ENCODE measurements around the gene ECSIT. TPM values are rescaled to one million over a fixed set of nuclear protein-coding genes. Genes with fewer than 3 reads are reported as not detected.
"Not testable (repeated sequence)": the region's sequence is repeated elsewhere in the genome, so short reads cannot be mapped to it uniquely, and the experiment has no call there.

The ECSIT gene, protein sequence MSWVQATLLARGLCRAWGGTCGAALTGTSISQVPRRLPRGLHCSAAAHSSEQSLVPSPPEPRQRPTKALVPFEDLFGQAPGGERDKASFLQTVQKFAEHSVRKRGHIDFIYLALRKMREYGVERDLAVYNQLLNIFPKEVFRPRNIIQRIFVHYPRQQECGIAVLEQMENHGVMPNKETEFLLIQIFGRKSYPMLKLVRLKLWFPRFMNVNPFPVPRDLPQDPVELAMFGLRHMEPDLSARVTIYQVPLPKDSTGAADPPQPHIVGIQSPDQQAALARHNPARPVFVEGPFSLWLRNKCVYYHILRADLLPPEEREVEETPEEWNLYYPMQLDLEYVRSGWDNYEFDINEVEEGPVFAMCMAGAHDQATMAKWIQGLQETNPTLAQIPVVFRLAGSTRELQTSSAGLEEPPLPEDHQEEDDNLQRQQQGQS
- polyA plus RNA-seq, result 10 to 100 TPM; 48.1 to 56.4 (median 50.4) TPM

DNA sequence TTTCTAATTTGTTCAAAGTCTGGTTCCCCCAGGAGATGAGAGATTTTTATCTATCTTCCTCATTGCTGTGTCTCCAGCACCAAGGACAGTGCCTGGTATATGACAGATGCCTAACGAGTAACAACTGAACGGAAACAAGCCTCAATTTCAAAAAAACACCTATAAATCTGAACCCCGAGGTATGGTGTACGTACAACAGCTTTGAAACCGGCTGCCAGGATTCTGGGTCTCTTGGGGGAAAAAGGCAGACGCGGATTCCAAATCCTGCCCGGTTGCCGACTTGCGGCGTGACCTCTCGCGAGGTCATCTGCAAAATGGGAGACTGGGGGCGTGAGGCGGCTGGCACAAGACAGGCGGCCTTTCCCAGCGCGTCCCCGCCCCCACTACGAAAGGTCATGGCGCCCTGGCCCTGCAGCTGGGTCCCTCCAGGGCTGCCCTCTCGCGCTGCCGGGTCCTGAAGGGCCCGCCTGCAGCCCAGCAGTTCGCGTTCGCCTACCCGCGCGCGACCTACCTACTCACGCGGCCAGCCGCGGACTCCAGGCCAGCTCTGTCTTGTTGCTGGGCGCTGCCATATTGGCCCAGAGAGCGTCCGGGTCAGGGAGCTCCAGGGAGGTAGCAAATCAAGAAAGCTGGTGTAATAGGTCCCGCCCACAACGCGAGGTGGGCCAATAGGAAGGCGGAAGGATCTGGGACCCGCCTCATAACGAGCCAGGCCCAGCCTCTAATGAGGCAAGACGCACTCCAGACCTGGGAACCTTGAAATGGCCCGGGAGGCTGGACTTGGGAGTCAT lies at the start of gene ECSIT:
TSS of gene ECSIT (minus strand) at position 584 of the 791 bp plus-strand sequence. CDS start 9,964 bp downstream, outside the sequence.
- 0 to 1% (median 1%) methylated on average over 47 of the region's 47 CpGs for WGBS, 3 donors
- no peak within 1 kb of the TSS for H3K27ac ChIP-seq (ENCODE audit: low read depth, low read length)

DNA sequence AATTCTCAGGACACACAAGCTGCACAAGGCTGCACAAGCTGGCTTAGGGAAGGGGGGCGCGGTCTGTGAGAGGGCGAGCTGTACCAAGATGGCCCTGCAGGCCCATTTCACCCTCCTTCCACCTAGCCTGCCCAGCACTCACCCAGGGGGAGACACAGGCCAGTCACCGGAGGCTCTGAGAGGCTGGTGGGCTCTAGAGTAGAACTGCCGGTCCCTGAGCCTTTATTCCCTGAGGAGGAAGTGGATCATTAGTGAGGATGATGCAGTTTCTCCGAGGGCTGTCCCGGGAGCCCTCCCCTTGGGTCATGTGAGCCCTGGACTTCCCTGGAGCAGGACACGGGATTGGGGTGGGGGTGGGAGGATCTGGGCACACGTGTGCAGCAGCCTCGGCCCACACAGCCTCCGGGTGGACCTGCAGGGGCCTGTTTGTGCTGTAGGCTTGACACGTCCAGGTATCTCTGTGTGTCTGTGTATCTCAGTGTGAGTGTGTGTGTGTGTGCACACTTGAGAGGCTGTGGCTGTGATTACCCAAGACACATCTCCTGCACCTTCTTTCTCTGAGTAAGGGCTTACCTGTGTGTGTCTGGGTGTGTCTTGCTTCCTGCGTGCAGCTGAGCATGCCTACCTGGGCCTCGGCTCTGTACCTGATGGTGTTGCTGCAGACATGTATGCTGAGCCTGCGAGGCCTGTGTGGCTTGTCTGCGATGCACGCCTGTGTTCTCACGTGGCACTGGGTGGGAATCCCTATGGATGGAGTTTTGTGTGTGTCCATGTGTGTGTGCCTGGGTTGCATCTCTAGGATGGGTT lies 48.7 kb upstream of the ECSIT start, which contains the start of gene ACP5:
TSS of gene ACP5 (minus strand) at position 195 of the 807 bp plus-strand sequence. CDS start 328 bp downstream, outside the sequence.
- no peak within 1 kb of the TSS for H3K27ac ChIP-seq (ENCODE audit: low read depth, low read length)
- WGBS, 3 donors, result 57 to 76% (median 60%) methylated on average over 18 of the region's 18 CpGs

DNA sequence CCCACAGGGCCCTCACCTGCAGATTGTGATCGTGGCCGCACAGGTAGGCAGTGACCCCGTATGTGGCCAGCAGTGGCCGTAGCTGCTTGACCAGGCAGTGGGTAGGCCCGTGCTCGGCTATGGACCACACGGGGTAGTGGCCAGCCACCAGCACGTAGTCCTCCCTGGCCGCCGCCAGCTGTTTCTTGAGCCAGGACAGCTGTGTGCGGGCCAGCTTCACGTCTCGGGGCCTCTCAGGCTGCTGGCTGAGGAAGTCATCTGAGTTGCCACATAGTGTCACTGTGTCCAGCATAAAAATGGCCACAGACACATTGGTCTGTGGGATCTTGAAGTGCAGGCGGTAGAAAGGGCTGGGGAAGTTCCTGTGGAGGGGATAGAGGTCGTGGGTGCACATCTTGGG lies 47.3 kb upstream of the ECSIT start:
- H3K27ac ChIP-seq (ENCODE audit: low read depth, low read length), result no peak overlapping the region
- 70 to 90% (median 75%) methylated on average over 15 of the region's 15 CpGs for WGBS, 3 donors

DNA sequence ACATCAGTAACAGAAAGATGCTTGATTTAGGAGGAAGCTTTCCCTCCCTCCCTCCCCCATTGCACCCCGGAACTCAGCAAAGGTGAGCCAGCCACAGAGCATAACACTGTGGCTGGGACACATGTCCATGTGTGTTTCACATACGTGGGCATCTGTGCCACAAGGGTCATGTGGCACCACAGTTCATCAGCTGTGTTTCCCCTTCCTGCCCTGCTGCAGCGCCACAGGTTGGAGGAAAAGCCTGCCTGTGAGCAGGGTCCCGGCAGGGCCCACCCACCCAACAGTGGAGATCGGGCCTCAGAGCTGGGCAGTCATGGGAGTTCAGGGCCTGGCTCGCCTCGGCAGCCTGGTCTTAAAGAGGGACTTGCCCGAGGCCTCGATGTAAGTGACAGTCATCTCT lies 45.8 kb upstream of the ECSIT start:
- 76 to 86% (median 85%) methylated on average over 8 to 9 of the region's 9 CpGs for WGBS, 3 donors

DNA sequence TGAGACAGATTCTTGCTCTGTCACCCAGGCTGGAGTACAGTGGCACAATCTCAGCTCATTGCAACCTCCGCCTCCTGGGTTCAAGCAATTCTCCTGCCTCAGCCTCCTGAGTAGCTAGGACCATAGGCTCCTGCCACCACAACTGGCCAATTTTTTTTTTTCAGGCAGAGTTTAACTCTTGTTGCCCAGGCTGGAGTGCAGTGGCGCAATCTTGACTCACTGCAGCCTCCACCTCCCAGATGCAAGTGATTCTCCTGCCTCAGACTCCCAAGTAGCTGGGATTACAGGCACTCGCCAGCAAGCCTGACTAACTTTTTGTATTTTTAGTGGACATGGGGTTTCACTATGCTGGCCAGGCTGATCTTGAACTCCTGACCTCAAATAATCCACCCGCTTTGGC lies 44.8 kb upstream of the ECSIT start:
- H3K27ac ChIP-seq (ENCODE audit: low read depth, low read length), result not testable (repeated sequence)
- WGBS, 3 donors, result 76 to 96% (median 96%) methylated on average over 4 of the region's 4 CpGs

More for the DNA sequence above, 45.8 kb upstream of the ECSIT start:
- H3K27ac ChIP-seq (ENCODE audit: low read depth, low read length), result no peak overlapping the region

DNA sequence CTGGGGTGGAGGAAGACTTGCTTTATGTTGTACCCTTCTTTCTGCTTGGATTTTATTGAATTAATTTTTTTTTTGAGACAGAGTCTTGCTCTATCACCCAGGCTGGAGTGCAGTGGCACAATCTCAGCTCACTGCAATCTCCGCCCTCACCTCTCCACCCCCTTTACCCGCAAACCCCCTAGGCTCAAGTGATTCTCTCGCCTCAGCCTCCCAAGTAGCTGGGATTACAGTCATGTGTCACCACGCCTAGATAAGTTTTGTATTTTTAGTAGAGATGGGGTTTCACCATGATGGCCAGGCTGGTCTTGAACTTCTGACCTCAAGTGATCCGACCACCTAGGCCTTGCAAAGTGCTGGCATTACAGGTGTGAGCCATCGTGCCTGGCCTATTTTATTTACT lies 44.4 kb upstream of the ECSIT start:
- 79 to 86% (median 86%) methylated on average over 6 of the region's 6 CpGs for WGBS, 3 donors
- not testable (repeated sequence) for H3K27ac ChIP-seq (ENCODE audit: low read depth, low read length)

DNA sequence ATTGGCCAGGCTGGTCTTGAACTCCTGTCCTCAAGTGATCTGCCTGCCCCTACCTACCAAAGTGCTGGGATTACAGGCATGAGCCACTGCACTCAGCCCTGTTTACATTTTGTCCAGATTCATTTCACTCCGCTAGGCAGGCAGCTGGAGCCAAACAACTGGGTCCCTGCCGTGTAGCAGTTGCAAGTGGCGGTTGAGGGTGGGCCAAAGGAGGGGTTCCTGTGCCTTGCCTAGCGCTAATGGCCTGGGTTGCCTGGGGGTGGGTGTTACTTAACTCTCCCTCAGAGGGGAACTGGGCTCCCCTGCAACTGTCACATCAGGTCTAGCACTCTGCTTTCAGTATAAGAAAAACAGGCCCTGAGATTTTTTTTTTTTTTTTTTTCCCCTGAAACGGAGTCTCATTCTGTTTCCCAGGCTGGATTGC lies 41.1 kb upstream of the ECSIT start:
- whole genome bisulfite sequencing, 3 donors, result 46 to 71% (median 56%) methylated on average over 5 of the region's 5 CpGs
- no peak overlapping the region for H3K27ac ChIP-seq (ENCODE audit: low read depth, low read length)

DNA sequence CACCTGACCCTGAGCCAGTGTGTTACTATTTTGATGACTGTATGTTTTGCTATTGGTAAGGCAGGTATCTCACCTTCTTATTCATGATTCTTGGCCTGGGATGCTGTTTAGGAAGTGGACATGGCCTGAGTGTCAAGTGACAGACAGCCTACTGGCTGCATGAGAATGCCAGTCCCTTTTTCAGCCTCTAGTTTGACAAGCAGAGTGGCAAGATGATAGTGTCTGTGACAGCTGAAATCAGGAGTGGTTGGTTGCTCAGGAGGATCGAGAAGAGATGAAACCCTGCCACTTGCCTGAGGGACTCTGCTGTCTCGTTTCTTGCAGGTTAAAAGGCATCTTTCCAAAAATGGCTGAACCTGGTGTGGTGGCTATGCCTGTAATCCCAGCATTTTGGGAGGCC lies 37.2 kb upstream of the ECSIT start:
- 88 to 96% (median 94%) methylated on average over 2 of the region's 2 CpGs for WGBS, 3 donors
- H3K27ac ChIP-seq (ENCODE audit: low read depth, low read length), result no peak overlapping the region

DNA sequence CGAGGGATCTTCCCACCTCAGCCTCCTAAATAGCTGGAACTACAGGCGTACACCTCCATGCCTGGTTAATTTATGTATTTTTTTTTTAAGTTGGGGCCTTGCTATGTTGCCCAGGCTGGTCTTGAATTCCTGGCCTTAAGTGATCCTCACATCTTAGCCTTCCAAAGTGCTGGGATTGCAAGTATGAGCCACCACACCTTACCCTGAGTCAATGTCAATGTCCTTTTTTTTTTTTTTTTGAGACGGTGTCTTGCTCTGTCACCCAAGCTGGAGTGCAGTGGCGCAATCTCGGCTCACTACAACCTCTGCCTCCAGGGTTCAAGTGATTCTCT lies 36.7 kb upstream of the ECSIT start:
- not testable (repeated sequence) for H3K27ac ChIP-seq (ENCODE audit: low read depth, low read length)
- WGBS, 3 donors, result 78 to 94% (median 90%) methylated on average over 5 of the region's 5 CpGs

DNA sequence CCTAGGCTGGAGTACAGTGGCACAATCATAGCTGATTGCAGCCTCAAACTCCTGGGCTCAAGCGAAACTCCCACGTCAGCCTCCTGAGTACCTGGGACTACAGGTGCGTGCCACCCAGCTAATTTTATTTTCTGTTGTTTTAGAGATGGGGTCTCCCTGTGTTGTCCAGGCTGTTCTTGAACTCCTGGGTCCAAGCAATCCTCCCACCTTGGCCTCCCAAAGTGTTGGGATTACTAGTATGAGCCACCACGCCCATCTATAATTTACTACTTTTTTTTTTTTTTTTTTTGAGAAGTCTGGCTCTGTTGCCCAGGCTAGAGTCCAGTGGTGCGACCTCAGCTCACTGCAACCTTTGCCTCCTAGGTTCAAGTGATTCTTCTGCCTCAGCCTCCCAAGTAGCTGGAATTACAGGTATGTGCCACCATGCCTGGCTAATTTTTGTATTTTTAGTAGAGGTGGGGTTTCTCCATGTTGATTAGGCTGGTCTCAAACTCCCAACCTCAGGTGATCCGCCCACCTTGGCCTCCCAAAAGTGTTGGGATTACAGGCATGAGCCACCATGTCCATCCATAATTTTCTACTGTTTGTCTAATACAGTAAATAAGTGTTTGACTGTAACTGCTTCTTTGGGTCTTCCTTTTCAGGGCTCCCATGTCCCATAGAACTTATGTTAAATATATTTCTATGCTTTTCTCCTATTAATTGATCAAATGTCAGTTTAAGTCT lies 35.3 kb upstream of the ECSIT start:
- WGBS, 3 donors, result 87 to 95% (median 94%) methylated on average over 6 of the region's 6 CpGs
- not testable (repeated sequence) for H3K27ac ChIP-seq (ENCODE audit: low read depth, low read length)

DNA sequence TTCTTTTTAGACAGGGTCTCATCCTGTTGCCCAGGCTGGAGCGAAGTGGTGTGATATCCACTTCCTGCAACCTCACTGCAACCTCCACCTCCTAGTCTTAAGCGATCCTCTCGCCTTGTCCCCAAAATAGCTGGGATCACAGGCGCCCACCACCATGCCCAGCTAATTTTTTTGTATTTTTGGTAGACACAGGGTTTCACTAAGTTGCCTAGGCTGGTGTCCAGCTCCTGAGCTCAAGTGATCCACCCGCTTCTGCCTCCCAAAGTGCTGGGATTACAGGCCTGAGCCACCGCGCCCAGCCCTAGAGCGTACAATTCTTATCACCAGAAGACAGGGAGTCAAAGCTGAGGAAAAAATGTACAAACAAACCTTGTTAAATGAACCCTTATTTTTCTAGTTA lies 34.6 kb upstream of the ECSIT start:
- no peak overlapping the region for H3K27ac ChIP-seq (ENCODE audit: low read depth, low read length)
- 83 to 85% (median 84%) methylated on average over 8 of the region's 8 CpGs for WGBS, 3 donors

DNA sequence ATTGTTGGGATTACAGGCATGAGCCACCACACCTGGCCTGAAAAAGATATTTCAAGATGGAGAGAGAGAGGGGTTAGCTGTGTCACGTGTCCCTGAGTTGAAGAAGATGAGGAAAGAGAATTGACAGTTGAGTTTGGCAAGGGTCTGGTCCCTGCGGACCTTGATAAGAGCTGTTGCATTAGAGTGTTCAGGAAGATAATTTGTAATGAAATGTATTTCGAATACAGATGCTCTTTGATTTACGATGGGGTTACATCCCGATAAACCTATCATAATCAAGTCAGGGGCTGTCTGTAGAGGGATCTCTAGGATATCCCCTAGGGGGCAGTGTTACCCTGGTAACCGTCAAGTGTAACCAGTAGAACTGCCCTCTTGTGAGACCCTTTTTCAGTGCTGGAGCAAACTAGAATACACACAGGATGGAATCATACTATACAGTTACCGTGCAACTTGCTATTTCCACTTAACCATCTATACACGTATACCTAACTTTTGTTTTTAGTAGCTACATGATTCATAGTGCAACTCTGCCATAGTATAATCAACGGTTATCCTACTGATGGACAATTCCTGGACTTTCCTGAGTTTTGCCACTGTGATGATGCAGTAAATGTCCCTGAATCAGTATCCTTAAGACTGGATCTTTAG lies 31.6 kb upstream of the ECSIT start:
- WGBS, 3 donors, result 12 to 15% (median 12%) methylated on average over 9 of the region's 9 CpGs
- no peak overlapping the region for H3K27ac ChIP-seq (ENCODE audit: low read depth, low read length)

DNA sequence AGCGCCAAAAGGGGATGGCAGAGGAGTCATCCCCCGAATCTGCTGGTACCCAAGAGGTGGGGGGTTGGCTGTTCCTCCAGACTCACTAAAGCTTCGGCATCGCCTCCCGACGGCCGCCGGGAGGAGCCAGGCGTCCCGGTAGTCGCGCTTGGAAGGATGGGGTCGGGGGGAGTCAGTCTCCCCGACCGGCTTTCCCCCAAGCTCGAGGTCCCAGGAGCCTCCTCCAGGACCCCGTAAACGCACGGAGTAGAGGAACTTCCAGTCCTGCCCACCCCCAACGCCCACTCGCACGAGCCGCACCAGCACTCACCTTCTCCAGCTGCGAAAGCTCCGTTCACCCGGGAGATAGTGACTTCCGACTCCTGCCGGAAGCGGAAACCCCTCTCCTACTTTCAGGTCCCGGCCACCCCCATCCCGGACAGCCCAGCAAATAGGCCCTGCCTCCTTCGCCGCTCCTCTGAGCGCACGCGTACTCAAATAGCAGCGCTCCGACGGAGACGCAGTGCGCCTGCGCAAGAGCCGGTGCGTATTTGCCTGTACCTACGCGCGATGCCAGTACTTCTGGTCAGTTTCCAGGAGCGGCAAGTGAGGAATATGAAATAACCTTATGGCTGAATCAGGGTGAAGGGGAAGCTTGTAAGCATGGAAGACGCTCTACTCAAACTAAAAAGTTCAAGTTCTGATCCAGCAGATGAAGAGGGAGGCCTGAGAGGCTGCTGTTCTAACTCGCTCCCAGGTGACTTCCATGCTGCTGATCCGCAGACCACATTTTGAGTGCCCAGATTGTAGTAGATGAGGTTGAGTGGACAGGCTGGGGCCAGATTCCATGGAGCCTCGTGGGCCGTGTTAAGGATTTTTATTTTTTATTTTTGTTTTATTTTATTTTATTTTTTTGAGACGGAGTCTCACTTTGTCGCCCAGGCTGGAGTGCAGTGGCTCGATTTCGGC lies 30.2 kb upstream of the ECSIT start, which contains the start of gene ELOF1:
TSS of gene ELOF1 (minus strand) at position 350 of the 948 bp plus-strand sequence. CDS start 4,883 bp downstream, outside the sequence.
- WGBS, 3 donors, result 2 to 4% (median 3%) methylated on average over 50 to 57 of the region's 57 CpGs

DNA sequence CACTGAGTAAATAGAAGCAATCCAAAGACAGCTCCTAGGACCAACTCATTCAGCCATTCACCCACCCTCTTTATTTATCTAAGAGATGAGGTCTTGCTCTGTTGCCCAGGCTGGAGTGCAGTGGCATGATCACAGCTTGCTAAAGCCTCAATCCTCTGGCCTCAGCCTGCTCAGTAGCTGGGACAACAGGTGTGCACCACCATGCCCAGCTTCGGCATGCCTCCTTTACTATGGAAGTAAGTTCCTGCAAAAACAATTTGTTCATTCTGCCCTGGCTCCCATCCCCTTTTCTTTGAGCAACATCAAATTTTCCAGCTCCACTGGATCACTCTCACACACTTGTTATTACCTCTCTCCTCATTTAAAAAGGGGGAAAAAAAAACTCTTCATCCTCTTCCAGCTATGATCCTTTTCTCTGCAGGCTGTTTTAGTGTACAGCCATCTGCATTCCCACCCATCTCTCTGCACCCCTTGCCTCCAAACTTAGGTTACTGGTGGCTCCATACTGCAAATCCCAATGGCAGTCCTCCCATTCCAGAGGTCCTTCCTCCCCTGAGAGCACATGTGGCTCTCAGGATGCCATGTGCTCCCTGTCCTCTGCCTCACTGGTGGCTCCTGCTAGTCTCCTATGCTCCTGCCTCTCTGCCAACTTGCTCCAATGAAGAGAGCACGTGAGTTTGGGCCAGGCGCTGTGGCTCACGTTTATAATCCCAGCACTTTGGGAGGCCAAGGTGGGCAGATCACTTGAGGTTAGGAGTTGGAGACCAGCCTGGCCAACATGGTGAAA lies 27.9 kb upstream of the ECSIT start:
- H3K27ac ChIP-seq (ENCODE audit: low read depth, low read length), result no peak overlapping the region
- 81 to 90% (median 84%) methylated on average over 4 of the region's 4 CpGs for WGBS, 3 donors

More for the DNA sequence above, 30.2 kb upstream of the ECSIT start, which contains the start of gene ELOF1:
- no peak within 1 kb of the TSS for H3K27ac ChIP-seq (ENCODE audit: low read depth, low read length)

DNA sequence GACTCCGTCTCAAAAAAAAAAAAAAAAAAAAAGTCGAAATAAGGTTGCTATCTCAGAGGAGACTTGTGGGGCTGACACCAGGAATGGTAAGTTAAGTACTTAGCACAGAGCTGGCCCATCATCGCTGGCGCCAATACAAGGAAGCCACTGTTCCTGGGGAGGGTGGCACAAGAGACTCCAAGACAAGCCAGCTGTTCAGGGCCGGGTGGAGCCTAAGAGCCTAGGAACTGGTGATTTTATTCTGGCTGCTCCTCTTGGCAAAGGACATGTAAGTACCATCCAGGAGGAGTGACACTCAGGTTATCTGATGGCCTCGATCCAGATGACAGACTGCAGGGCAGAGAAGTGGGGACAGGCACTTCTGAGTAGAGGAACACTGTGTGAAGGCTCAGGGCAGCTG lies 26.3 kb upstream of the ECSIT start:
- 85 to 94% (median 88%) methylated on average over 5 to 6 of the region's 6 CpGs for WGBS, 3 donors
- H3K27ac ChIP-seq (ENCODE audit: low read depth, low read length), result no peak overlapping the region

DNA sequence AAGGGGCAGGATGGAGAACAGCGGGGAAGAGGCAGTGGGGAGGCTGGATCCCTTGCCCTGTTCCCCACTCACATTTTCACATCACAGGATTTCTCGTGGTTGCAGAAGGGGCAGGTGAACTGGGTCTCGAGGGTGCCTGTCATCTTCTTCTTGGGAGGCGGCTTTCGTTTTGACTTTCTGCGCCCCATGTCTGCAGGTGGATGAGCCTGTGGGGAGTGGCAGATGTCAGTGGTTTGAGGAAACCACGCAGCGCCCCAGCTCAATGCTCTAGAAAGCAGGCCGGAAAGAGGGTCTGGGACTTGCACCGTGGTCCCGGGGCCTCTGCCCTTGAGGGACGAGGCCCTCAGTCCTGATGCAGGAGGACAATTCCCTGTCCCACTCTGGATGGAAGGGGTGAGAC lies 25.2 kb upstream of the ECSIT start:
- WGBS, 3 donors, result 86 to 92% (median 90%) methylated on average over 12 of the region's 12 CpGs
- H3K27ac ChIP-seq (ENCODE audit: low read depth, low read length), result no peak overlapping the region
